Lower leg skin (tissue), 3 donors: ENCODE data around the gene PDHB.

Experiments
- CTCF ChIP-seq, 3 donors: fragments of 450-650 bp; IDR thresholded peaks; one replicate each; pipeline ENCODE4 v1.5.1; 2016; ENCODE audit warnings: antibody characterized with exemption in 3 of 3, mild to moderate bottlenecking in 3 of 3, moderate library complexity in 2 of 3
- POLR2A ChIP-seq, 2 donors: fragments of 450-650 bp; IDR thresholded peaks; one replicate each; pipeline ENCODE4 v1.6.1; 2016 to 2017; ENCODE audit warnings: antibody characterized with exemption in 2 of 2, mild to moderate bottlenecking in 1 of 2, moderate library complexity in 1 of 2

- no peak for TF ChIP-seq CTCF (IDR thresholded peaks at IDR 0.05)
- no peak for TF ChIP-seq POLR2A (IDR thresholded peaks at IDR 0.05)
Observed at GRCh38 chr3:58383904-58384303, 49.7 kb downstream of the PDHB start.
